ENCODE measurements around the gene ZFR. TPM values are rescaled to one million over a fixed set of nuclear protein-coding genes. Genes with fewer than 3 reads are reported as not detected.

ZFR gene
- total RNA-seq, 4 donors from 2014 or later, result 27.7 to 67.1 (median 54.8) TPM

DNA sequence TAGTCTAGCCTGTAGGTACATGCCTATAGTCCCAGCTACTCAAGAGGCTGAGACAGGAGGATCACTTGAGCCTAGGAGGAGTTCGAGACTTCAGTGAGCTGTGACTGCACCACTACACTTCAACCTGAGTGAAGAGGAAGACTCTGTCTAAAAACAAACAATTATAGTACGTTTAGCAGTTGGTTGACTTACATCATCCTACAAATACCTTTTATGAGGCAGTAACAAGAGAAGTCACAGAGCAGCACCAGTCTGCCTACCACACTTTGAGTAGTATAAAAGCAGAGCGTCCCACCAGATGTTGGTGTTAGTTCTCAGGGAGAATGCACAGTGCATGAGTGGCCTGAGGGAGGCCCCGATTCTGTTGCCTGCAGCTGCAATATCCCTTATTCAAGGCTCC, 16.1 kb downstream of the ZFR start:
- 77 to 88% methylated on average over 4 of the region's 4 CpGs for WGBS, 2 donors
- Histone ChIP-seq H3K27me3 (no peaks in the 10 kb centered on the region), H3K27ac (no peak overlapping the region), H3K36me3 (peaks cover 0 to 45% (median 8%) of the 10 kb centered on the region in 3 donors), H3K4me1 (peaks cover 0 to 6% (median 0%) of the 10 kb centered on the region in 3 donors), H3K4me3 (no peak overlapping the region), H3K9me3 (peaks cover 0 to 10% (median 8%) of the 10 kb centered on the region in 3 donors)
- intact Hi-C loops (cut with DNase I), result no loop called here
- TF ChIP-seq, protein P1, sequence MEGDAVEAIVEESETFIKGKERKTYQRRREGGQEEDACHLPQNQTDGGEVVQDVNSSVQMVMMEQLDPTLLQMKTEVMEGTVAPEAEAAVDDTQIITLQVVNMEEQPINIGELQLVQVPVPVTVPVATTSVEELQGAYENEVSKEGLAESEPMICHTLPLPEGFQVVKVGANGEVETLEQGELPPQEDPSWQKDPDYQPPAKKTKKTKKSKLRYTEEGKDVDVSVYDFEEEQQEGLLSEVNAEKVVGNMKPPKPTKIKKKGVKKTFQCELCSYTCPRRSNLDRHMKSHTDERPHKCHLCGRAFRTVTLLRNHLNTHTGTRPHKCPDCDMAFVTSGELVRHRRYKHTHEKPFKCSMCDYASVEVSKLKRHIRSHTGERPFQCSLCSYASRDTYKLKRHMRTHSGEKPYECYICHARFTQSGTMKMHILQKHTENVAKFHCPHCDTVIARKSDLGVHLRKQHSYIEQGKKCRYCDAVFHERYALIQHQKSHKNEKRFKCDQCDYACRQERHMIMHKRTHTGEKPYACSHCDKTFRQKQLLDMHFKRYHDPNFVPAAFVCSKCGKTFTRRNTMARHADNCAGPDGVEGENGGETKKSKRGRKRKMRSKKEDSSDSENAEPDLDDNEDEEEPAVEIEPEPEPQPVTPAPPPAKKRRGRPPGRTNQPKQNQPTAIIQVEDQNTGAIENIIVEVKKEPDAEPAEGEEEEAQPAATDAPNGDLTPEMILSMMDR (IDR thresholded peaks at IDR 0.05), result no peak
- TF ChIP-seq POLR2A (IDR thresholded peaks at IDR 0.05), result no peak
- no peak for DNase-seq

DNA sequence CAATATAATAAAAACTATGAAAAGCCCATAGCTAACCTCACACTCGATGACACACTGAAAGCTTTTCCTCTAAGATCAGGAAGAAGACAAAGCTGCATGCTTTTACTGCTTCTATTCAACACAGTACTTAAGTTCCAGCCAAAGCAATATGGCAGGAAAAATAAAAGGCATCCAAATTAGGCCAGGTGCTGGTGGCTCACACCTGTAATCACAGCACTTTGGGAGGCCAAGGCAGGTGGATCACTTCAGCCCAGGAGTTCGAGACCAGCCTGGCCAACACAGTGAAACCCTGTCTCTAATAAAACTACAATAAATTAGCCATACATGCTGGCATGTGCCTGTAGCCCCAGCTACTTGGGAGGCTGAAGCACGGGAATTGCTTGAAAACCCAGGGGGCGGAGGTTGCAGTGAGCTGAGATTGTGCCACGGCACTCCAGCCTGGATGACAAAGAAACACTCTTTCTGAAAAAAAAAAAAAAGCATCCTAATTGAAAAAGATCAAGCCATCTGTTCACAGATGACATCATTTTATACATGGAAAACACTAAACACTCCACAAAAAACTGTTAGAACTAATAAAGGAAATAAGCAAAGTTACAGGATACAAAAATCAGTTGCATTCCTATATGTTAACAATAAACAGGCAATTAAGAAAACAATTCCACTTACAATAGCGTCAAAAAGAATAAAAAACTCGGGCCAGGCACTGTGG, 17.9 kb downstream of the ZFR start:
- no peak overlapping the region for H3K4me3 ChIP-seq
- DNase-seq, result no peak
- peaks cover 0 to 7% (median 0%) of the 10 kb centered on the region in 3 donors for H3K4me1 ChIP-seq
- no peak overlapping the region for H3K27ac ChIP-seq
- intact Hi-C loops (cut with DNase I), result no loop called here
- peaks cover 0 to 38% (median 8%) of the 10 kb centered on the region in 3 donors for H3K36me3 ChIP-seq
- peaks cover 0 to 10% (median 8%) of the 10 kb centered on the region in 3 donors for H3K9me3 ChIP-seq
- TF ChIP-seq POLR2A (IDR thresholded peaks at IDR 0.05), result no peak
- TF ChIP-seq, protein P1 (IDR thresholded peaks at IDR 0.05), result no peak
- H3K27me3 ChIP-seq, result no peaks in the 10 kb centered on the region
- 88 to 95% methylated on average over 7 of the region's 7 CpGs for WGBS, 2 donors

DNA sequence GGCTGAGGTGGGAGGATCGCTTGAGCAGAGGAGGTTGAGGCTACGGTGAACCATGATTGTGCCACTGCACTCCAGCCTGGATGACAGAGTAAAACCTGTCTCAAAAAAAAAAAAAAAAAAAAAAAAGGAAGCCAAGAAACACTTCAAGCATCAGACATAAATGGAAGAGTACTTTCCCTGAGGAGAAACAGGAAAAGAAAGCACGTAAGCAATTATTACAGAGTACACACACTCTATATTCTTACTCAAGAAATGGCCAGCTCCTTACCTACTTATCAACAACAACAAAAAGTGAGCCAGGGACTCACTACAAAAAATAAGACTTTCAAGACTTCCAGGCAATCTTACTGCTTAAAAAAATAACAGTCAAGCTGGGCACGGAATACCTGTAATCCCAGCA, 21.8 kb downstream of the ZFR start:
- H3K4me3 ChIP-seq, result no peak overlapping the region
- intact Hi-C loops (cut with DNase I), result no loop called here
- peaks cover 8 to 41% (median 13%) of the 10 kb centered on the region in 3 donors for H3K36me3 ChIP-seq
- peaks cover 0 to 10% (median 8%) of the 10 kb centered on the region in 3 donors for H3K9me3 ChIP-seq
- WGBS, 2 donors, result 67 to 88% methylated on average over 4 of the region's 4 CpGs
- H3K27ac ChIP-seq, result no peak overlapping the region
- DNase-seq, result no peak
- H3K4me1 ChIP-seq, result peaks cover 2 to 23% (median 4%) of the 10 kb centered on the region in 3 donors
- TF ChIP-seq POLR2A (IDR thresholded peaks at IDR 0.05), result no peak
- TF ChIP-seq, protein P1 (IDR thresholded peaks at IDR 0.05), result no peak
- H3K27me3 ChIP-seq, result no peaks in the 10 kb centered on the region

DNA sequence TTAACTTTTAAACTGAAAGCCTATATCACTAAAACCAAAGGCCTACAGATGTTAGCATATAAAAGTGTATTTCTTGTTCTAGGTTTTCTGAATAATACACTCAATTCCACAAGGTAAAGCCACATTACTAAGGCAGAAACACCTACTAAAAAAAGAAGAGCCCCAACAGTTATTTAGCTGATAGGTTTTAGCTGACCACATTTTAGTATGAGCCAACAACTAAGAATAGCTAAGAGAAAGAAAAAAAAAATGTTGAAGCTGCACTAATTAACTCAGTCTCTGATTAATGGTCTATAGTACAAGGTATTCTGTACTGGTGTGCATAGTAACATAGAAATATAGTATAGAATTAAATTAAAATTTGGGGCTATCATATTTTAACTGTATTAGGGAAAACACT, 23.5 kb downstream of the ZFR start:
- no peak overlapping the region for H3K4me3 ChIP-seq
- TF ChIP-seq, protein P1 (IDR thresholded peaks at IDR 0.05), result no peak
- TF ChIP-seq POLR2A (IDR thresholded peaks at IDR 0.05), result no peak
- H3K9me3 ChIP-seq, result peaks cover 0 to under 1% (median 0%) of the 10 kb centered on the region in 3 donors
- H3K27ac ChIP-seq, result no peak overlapping the region
- intact Hi-C loops (cut with DNase I), result no loop called here
- H3K36me3 ChIP-seq, result peaks cover 0 to 44% (median 19%) of the 10 kb centered on the region in 3 donors
- no peaks in the 10 kb centered on the region for H3K27me3 ChIP-seq
- H3K4me1 ChIP-seq, result peaks cover 2 to 23% (median 4%) of the 10 kb centered on the region in 3 donors
- no peak for DNase-seq

DNA sequence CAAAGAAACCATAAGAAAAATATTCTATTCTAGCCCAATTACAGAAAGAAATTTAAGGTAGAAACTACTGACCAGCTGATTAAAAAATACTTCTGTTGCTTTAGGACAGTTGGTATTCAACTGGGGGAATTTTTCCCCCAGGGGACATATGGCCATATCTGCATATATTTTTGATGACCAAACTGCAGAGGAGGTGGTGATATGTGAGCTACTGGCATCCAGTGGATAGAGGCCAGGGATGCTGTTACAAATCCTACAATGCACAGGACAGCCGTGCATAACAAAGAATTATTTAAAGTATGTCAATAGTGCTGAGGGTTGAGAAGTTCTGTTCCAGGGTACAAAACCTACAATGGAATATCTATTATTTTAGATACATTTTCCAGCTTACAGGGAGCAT, 24.0 kb downstream of the ZFR start:
- no peaks in the 10 kb centered on the region for H3K27me3 ChIP-seq
- DNase-seq, result no peak
- peaks cover 2 to 23% (median 4%) of the 10 kb centered on the region in 3 donors for H3K4me1 ChIP-seq
- intact Hi-C loops (cut with DNase I), result no loop called here
- no peaks in the 10 kb centered on the region for H3K9me3 ChIP-seq
- no peak for TF ChIP-seq POLR2A (IDR thresholded peaks at IDR 0.05)
- WGBS, 2 donors, result 33 to 35% methylated on average over 1 of the region's 1 CpG
- peaks cover 0 to 50% (median 19%) of the 10 kb centered on the region in 3 donors for H3K36me3 ChIP-seq
- H3K27ac ChIP-seq, result no peak overlapping the region
- no peak overlapping the region for H3K4me3 ChIP-seq

All from esophagus squamous epithelium (tissue), 5 donors.